HG03064 (cell line): ENCODE measurements around the gene ZNF548.

Experiments
- ATAC-seq: cut with Tn5 transposase; IDR thresholded peaks from one replicate; pipeline ENCODE4 v1.9.1; 2021; ENCODE audit warnings: low read depth; ENCODE audit not compliant: unreplicated experiment

ZNF548 gene

GRCh38 chr19:57395710-57396109 is 6.1 kb downstream of the ZNF548 start:
- no peak for ATAC-seq

- no peak for ATAC-seq
Observed at GRCh38 chr19:57398868-57399267, 9.2 kb downstream of the ZNF548 start.

- ATAC-seq: no peak
Observed at GRCh38 chr19:57403737-57404563, 14.3 kb downstream of the ZNF548 start.

- ATAC-seq: no peak
Observed at GRCh38 chr19:57406516-57407123, 17.0 kb downstream of the ZNF548 start.

GRCh38 chr19:57410877-57411671 is 21.4 kb downstream of the ZNF548 start, which contains the start of gene ZNF17:
TSS of gene ZNF17 (plus strand) at chr19:57411161. CDS start at chr19:57413616, 2,455 bp downstream.
- ATAC-seq: peak; percentile 97

- no peak for ATAC-seq
Observed at GRCh38 chr19:57419439-57419838, 29.8 kb downstream of the ZNF548 start.

- no peak for ATAC-seq
Observed at GRCh38 chr19:57421037-57421436, 31.4 kb downstream of the ZNF548 start.

GRCh38 chr19:57434386-57435061 is 44.9 kb downstream of the ZNF548 start:
- peak; percentile 8 for ATAC-seq

- peak; percentile 85 for ATAC-seq
Observed at GRCh38 chr19:57435062-57435978, 45.7 kb downstream of the ZNF548 start, which contains the start of gene ZNF749. TSS of gene ZNF749 (plus strand) at chr19:57435325. CDS start at chr19:57435579, 254 bp downstream.

GRCh38 chr19:57436417-57436816 is 46.8 kb downstream of the ZNF548 start:
- ATAC-seq: no peak

- ATAC-seq: no peak
Observed at GRCh38 chr19:57437931-57438330, 48.3 kb downstream of the ZNF548 start.

- no peak for ATAC-seq
Observed at GRCh38 chr19:57438925-57439324, 49.3 kb downstream of the ZNF548 start.

- no peak for ATAC-seq
Observed at GRCh38 chr19:57441979-57442752, 52.5 kb downstream of the ZNF548 start.

- ATAC-seq: no peak
Observed at GRCh38 chr19:57443121-57443696, 53.6 kb downstream of the ZNF548 start.

GRCh38 chr19:57452307-57452706 is 62.7 kb downstream of the ZNF548 start:
- no peak for ATAC-seq
